ENCODE measurements around the gene PRIMA1. TPM values are rescaled to one million over a fixed set of nuclear protein-coding genes. Genes with fewer than 3 reads are reported as not detected.

PRIMA1 gene
- total RNA-seq, 1 experiment from 2014 or later, result 2.3 TPM

GRCh38 chr14:93747102-93747501 is 41.2 kb downstream of the PRIMA1 start:
- no peak overlapping the region for H2BK12ac ChIP-seq (ENCODE audit: insufficient read length, low read depth, low read length)
- no peaks in the 10 kb centered on the region; a peak in 1 of 7 replicates for H3K36me3 Mint-ChIP-seq (ENCODE audit: insufficient read depth in 1 of 3, low read depth in 3 of 3)
- no peak overlapping the region for H2AFZ ChIP-seq (ENCODE audit: low read length)
- no peak overlapping the region for H3K18ac ChIP-seq (ENCODE audit: insufficient read length, low read depth, low read length)
- H3K27ac ChIP-seq (ENCODE audit: insufficient read length, low read depth, low read length), result no peak overlapping the region
- H3K4me1 ChIP-seq (ENCODE audit: insufficient read depth, low read length), result no peaks in the 10 kb centered on the region
- no peak overlapping the region for H2BK5ac ChIP-seq (ENCODE audit: insufficient read length, low read length)
- no peak overlapping the region; a peak in 1 of 5 replicates for H3K4me3 Mint-ChIP-seq
- H3K79me2 ChIP-seq (ENCODE audit: insufficient read depth, low read length), result no peaks in the 10 kb centered on the region
- peaks cover 18 to 19% of the 10 kb centered on the region in 2 experiments for H3K4me1 Mint-ChIP-seq
- H3K14ac ChIP-seq (ENCODE audit: insufficient read depth, low read length), result 0 out of 2 replicates have a peak overlapping the region, but pooled peaks have one; percentile 3
- no peak overlapping the region for H4K8ac ChIP-seq (replicated peaks; ENCODE audit: insufficient read length, low read depth, low read length)
- no peak overlapping the region for H3K56ac ChIP-seq (ENCODE audit: insufficient read length, low read depth, low read length)
- H3K4ac ChIP-seq (ENCODE audit: low read depth, low read length), result no peak overlapping the region
- H3K23ac ChIP-seq (ENCODE audit: insufficient read length, low read depth, low read length), result no peak overlapping the region
- H3K9me3 ChIP-seq (ENCODE audit: control insufficient read depth, low read depth, low read length), result no peaks in the 10 kb centered on the region
- no peak for TF ChIP-seq CTCF (conservative IDR thresholded peaks at IDR 0.05)
- no peaks in the 10 kb centered on the region for H3K79me1 ChIP-seq (ENCODE audit: insufficient read depth, low read depth, low read length, poor library complexity, severe bottlenecking)
- H2AK5ac ChIP-seq (ENCODE audit: insufficient read length, low read length), result no peak overlapping the region
- no CpG with 5 or more reads among the region's 15 CpGs for WGBS (ENCODE audit: extremely low coverage, insufficient read length, low lambda C conversion rate)
- H4K20me1 ChIP-seq (ENCODE audit: control insufficient read depth, insufficient read depth, insufficient read length), result no peaks in the 10 kb centered on the region
- H2BK15ac ChIP-seq (ENCODE audit: low read depth, low read length), result no peak overlapping the region
- no peaks in the 10 kb centered on the region; the same call in 1 of the 2 replicates for H3K27me3 Mint-ChIP-seq (ENCODE audit: low read depth)
- H3K9ac ChIP-seq (ENCODE audit: extremely low read depth, insufficient read length, low read length), result no peak overlapping the region
- H3K4me2 ChIP-seq (ENCODE audit: insufficient read depth, insufficient read length, low read length), result no peak overlapping the region
- H2BK120ac ChIP-seq (ENCODE audit: low read depth, low read length, poor library complexity, severe bottlenecking), result no peak overlapping the region
- H3K23me2 ChIP-seq (ENCODE audit: insufficient read length, low read depth, low read length, poor library complexity, severe bottlenecking), result no peaks in the 10 kb centered on the region
- H3K27ac Mint-ChIP-seq, result no peak overlapping the region; a peak in 1 of 7 replicates
- no peak overlapping the region for H4K5ac ChIP-seq (ENCODE audit: insufficient read length, low read depth, low read length)
- DNase-seq, result no peak
- no peak overlapping the region for H3T11ph ChIP-seq (ENCODE audit: low read length)
- no peaks in the 10 kb centered on the region for H3K9me3 Mint-ChIP-seq
- H4K91ac ChIP-seq (ENCODE audit: insufficient read length, low read depth, low read length), result no peak overlapping the region
- no peaks in the 10 kb centered on the region for H3K27me3 ChIP-seq (ENCODE audit: insufficient read depth, low read length)
- no peak overlapping the region for H2BK20ac ChIP-seq (ENCODE audit: low read depth, low read length, poor library complexity, severe bottlenecking)

Data from H9 (cell line).